ENCODE results near the gene ZNF444. TPM values are rescaled to one million over a fixed set of nuclear protein-coding genes. Genes with fewer than 3 reads are reported as not detected.

The ZNF444 gene
- polyA plus RNA-seq, 1 donor (not counting 4 experiments of a cell fraction or from before 2014, with no cell fraction given) = 9.1 TPM

DNA sequence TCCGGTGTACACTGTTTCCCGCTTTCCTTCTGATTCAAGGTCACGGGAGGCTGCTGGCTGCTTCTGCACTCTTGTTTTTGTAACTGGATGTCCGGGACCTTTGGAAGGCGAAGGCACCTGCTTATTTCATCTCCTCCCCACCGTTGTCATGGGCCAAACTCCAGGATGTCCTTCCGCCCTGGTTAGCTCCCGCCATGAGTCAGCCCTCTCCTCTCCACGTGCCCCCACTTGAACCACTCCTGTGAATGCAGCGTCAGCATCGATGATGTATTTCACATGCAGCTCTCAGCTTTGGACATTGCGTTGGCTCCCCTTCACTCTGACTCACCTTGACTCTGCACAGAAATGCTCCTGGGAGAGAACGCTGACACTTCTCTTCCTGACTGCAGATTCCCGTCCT is 29.2 kb downstream of the ZNF444 start:
- FAIRE-seq = no peak
- Histone ChIP-seq H3K36me3 (ENCODE audit: control insufficient read depth in 2 of 2, extremely low read depth in 1 of 2, insufficient read depth in 2 of 2, low read length in 2 of 2) (no peaks in the 10 kb centered on the region), H3K9me3 (ENCODE audit: control insufficient read depth, low read depth, low read length) (no peaks in the 10 kb centered on the region), H3K9ac (ENCODE audit: control insufficient read depth, extremely low read depth, insufficient read depth, low read length) (no peak overlapping the region), H3K4me3 (ENCODE audit: control insufficient read depth in 2 of 3, extremely low read depth in 1 of 3, insufficient read depth in 2 of 3, low read depth in 1 of 3, low read length in 3 of 3) (no peak overlapping the region), H3K4me2 (ENCODE audit: control insufficient read depth, extremely low read depth, insufficient read depth, low read depth, low read length) (no peak overlapping the region), H3K4me1 (ENCODE audit: control insufficient read depth, extremely low read depth, insufficient read depth, low read length) (peaks cover 3% of the 10 kb centered on the region), H3K27me3 (ENCODE audit: control insufficient read depth, extremely low read depth, insufficient read depth, low read length) (peaks cover 7% of the 10 kb centered on the region), H2AFZ (ENCODE audit: control insufficient read depth, low read length) (no peak overlapping the region), H4K20me1 (ENCODE audit: control insufficient read depth, extremely low read depth, insufficient read depth, low read length) (no peaks in the 10 kb centered on the region), H3K9me1 (ENCODE audit: control insufficient read depth, extremely low read depth, insufficient read depth, low read length) (no peaks in the 10 kb centered on the region), H3K79me2 (ENCODE audit: control insufficient read depth, insufficient read depth, low read length) (no peaks in the 10 kb centered on the region), H3K27ac (ENCODE audit: control insufficient read depth, insufficient read depth, low read length) (no peak overlapping the region)
- DNase-seq (ENCODE audit: low read depth, low spot score) = no peak
- dilution Hi-C loops (cut with MboI; ENCODE audit: extremely low pct_ligation_motif_present, low sequenced_read_pairs) = no loop called here
- TF ChIP-seq, protein P1, sequence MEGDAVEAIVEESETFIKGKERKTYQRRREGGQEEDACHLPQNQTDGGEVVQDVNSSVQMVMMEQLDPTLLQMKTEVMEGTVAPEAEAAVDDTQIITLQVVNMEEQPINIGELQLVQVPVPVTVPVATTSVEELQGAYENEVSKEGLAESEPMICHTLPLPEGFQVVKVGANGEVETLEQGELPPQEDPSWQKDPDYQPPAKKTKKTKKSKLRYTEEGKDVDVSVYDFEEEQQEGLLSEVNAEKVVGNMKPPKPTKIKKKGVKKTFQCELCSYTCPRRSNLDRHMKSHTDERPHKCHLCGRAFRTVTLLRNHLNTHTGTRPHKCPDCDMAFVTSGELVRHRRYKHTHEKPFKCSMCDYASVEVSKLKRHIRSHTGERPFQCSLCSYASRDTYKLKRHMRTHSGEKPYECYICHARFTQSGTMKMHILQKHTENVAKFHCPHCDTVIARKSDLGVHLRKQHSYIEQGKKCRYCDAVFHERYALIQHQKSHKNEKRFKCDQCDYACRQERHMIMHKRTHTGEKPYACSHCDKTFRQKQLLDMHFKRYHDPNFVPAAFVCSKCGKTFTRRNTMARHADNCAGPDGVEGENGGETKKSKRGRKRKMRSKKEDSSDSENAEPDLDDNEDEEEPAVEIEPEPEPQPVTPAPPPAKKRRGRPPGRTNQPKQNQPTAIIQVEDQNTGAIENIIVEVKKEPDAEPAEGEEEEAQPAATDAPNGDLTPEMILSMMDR (optimal IDR thresholded peaks at IDR 0.05 in 1 of 3, IDR thresholded peaks at IDR 0.05 in 1 of 3, conservative IDR thresholded peaks at IDR 0.05 in 1 of 3; ENCODE audit: extremely low read depth in 1 of 3, insufficient read depth in 2 of 3, low read length in 3 of 3) = no peak
- no peak for TF ChIP-seq EZH2 (IDR thresholded peaks at IDR 0.05; ENCODE audit: low read length)

DNA sequence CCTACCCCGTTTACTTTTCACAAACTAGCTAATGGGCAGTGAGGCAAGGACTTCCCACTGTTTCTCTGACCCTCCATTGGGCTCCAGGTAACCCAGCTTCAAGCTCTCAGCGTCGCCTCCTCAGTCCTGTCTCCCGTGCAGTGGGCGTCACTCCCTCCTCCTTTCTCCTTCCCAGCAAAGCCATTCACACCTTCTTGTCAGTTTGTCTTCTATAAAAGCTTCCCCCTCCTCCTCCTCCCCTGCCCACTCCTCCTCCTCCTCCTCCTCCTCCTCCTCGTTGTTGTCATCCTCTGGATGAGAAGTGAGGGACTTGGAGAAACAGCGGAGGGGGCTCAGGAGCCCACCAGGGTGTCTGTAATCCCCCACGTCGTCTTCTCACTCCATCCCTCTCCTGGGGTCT is 33.0 kb downstream of the ZNF444 start:
- DNase-seq (ENCODE audit: low read depth, low spot score) (no peak), FAIRE-seq (no peak)
- peaks cover 3% of the 10 kb centered on the region for H3K4me1 ChIP-seq (ENCODE audit: control insufficient read depth, extremely low read depth, insufficient read depth, low read length)
- no peaks in the 10 kb centered on the region for H3K9me3 ChIP-seq (ENCODE audit: control insufficient read depth, low read depth, low read length)
- H3K4me3 ChIP-seq (ENCODE audit: control insufficient read depth in 2 of 3, extremely low read depth in 1 of 3, insufficient read depth in 2 of 3, low read depth in 1 of 3, low read length in 3 of 3) = no peak overlapping the region
- H3K27me3 ChIP-seq (ENCODE audit: control insufficient read depth, extremely low read depth, insufficient read depth, low read length) = peaks cover 7% of the 10 kb centered on the region
- TF ChIP-seq EZH2 (IDR thresholded peaks at IDR 0.05; ENCODE audit: low read length) = no peak
- TF ChIP-seq, protein P1 (optimal IDR thresholded peaks at IDR 0.05 in 1 of 3, IDR thresholded peaks at IDR 0.05 in 1 of 3, conservative IDR thresholded peaks at IDR 0.05 in 1 of 3; ENCODE audit: extremely low read depth in 1 of 3, insufficient read depth in 2 of 3, low read length in 3 of 3) = no peak
- dilution Hi-C loops (cut with MboI; ENCODE audit: extremely low pct_ligation_motif_present, low sequenced_read_pairs) = no loop called here
- no peak overlapping the region for H3K27ac ChIP-seq (ENCODE audit: control insufficient read depth, insufficient read depth, low read length)
- H3K9me1 ChIP-seq (ENCODE audit: control insufficient read depth, extremely low read depth, insufficient read depth, low read length) = no peaks in the 10 kb centered on the region
- no peaks in the 10 kb centered on the region for H4K20me1 ChIP-seq (ENCODE audit: control insufficient read depth, extremely low read depth, insufficient read depth, low read length)
- no peak overlapping the region for H2AFZ ChIP-seq (ENCODE audit: control insufficient read depth, low read length)
- no peak overlapping the region for H3K9ac ChIP-seq (ENCODE audit: control insufficient read depth, extremely low read depth, insufficient read depth, low read length)
- H3K79me2 ChIP-seq (ENCODE audit: control insufficient read depth, insufficient read depth, low read length) = no peaks in the 10 kb centered on the region
- no peaks in the 10 kb centered on the region for H3K36me3 ChIP-seq (ENCODE audit: control insufficient read depth in 2 of 2, extremely low read depth in 1 of 2, insufficient read depth in 2 of 2, low read length in 2 of 2)
- H3K4me2 ChIP-seq (ENCODE audit: control insufficient read depth, extremely low read depth, insufficient read depth, low read depth, low read length) = no peak overlapping the region

All from keratinocyte (primary cell).